HepG2 (cell line): ENCODE results near the gene GPC3. TPM values are rescaled to one million over a fixed set of nuclear protein-coding genes. Genes with fewer than 3 reads are reported as not detected.
A peak's percentile ranks its signal among the peaks of the same experiment; 100 is the strongest.

Experiments
- ATAC-seq: fragments of 200-7000 bp; cut with Tn5 transposase; 3 replicates; pipeline ENCODE4 v1.9.1; 2020; ENCODE audit warnings: mild to moderate bottlenecking, moderate library complexity
- BruUV-seq: library from RNA; stranded (reverse); fragments of 400-500 nt; replicated peaks from 2 replicates; lab custom pipeline; 2021; lab: Mats Ljungman, UMichigan
- CTCF ChIA-PET: fragments of 300-600 bp; formaldehyde crosslinking; extraction: SDS; loops from one replicate; lab custom pipeline; 2021; ENCODE audit warnings: low total read pairs, inconsistent platforms, low intra/inter-chr PET ratio; lab: Yijun Ruan, JAX
- POLR2A ChIA-PET: fragments of 350-600 bp; sonication (Branson Sonifier 250); formaldehyde crosslinking; loops from one replicate; lab custom pipeline; 2020; ENCODE audit warnings: antibody characterized with exemption, inconsistent platforms; lab: Yijun Ruan, JAX
- DNase-seq: peaks from one replicate; pipeline ENCODE4 v3.0.0-alpha.2; 2015; ENCODE audit warnings: low spot score
- FAIRE-seq: peaks from 3 replicates; lab custom pipeline; 2011; peaks lifted over from hg19 to GRCh38; lab: Jason Lieb, UNC
- H2AFZ ChIP-seq: one replicate; pipeline ENCODE4 v1.6.1; 2011; ENCODE audit warnings: low read length, inconsistent platforms
- H3K27ac ChIP-seq: fragments of 300-600 bp; 3 replicates; pipeline ENCODE4 v1.8.0; 2011; ENCODE audit warnings: mixed run types, mild to moderate bottlenecking, mixed read lengths, low read length, inconsistent platforms; ENCODE audit not compliant: insufficient read depth; ENCODE audit errors: extremely low read length
- H3K27me3 ChIP-seq, 2 experiments: fragments of 200-600 bp in 1 of 2; 2 replicates in 1 of 2; 3 replicates in 1 of 2; pipeline versions ENCODE4 v1.6.0 to v1.8.0; 2011; ENCODE audit warnings: low read length in 2 of 2, mild to moderate bottlenecking in 2 of 2, moderate library complexity in 2 of 2, inconsistent platforms in 1 of 2; ENCODE audit not compliant: insufficient read depth in 2 of 2, control insufficient read depth in 1 of 2
- H3K36me3 ChIP-seq, 2 experiments: fragments of 200-600 bp in 1 of 2; replicated peaks in 1 of 2; 2 replicates in 1 of 2; 3 replicates in 1 of 2; pipeline versions ENCODE4 v1.5.1 to v1.8.0; 2011; ENCODE audit warnings: low read length in 2 of 2, inconsistent platforms in 1 of 2; ENCODE audit not compliant: insufficient read depth in 2 of 2, control insufficient read depth in 1 of 2
- H3K4me1 ChIP-seq: 2 replicates; pipeline ENCODE4 v1.5.1; 2012; ENCODE audit warnings: low read length, inconsistent platforms; ENCODE audit not compliant: insufficient read depth
- H3K4me2 ChIP-seq: 2 replicates; pipeline ENCODE4 v1.6.0; 2011; ENCODE audit warnings: low read depth, low read length, inconsistent platforms
- H3K4me3 ChIP-seq, 3 experiments: fragments of 200-600 bp in 1 of 3; sonication (generic), shearing (Covaris generic) in 1 of 3; replicated peaks in 1 of 3; 2 replicates each; pipeline ENCODE4 v1.5.1; 2011 to 2016; ENCODE audit warnings: low read length in 3 of 3, inconsistent platforms in 2 of 3, low read depth in 2 of 3, mild to moderate bottlenecking in 2 of 3, control low read depth in 1 of 3, mixed read lengths in 1 of 3; ENCODE audit not compliant: insufficient read depth in 1 of 3
- H3K79me2 ChIP-seq: one replicate; pipeline ENCODE4 v1.6.1; 2011; ENCODE audit warnings: low read length, inconsistent platforms; ENCODE audit not compliant: insufficient read depth
- H3K9ac ChIP-seq: 2 replicates; pipeline ENCODE4 v1.6.0; 2011; ENCODE audit warnings: mild to moderate bottlenecking, low read depth, low read length, inconsistent platforms; ENCODE audit not compliant: insufficient read depth
- H3K9me3 ChIP-seq: 2 replicates; pipeline ENCODE4 v1.5.1; 2012; ENCODE audit warnings: mild to moderate bottlenecking, low read length
- H4K20me1 ChIP-seq: 2 replicates; pipeline ENCODE4 v1.6.0; 2011; ENCODE audit warnings: inconsistent platforms, mild to moderate bottlenecking, low read length, moderate library complexity; ENCODE audit not compliant: insufficient read depth
- POLR2AphosphoS5 ChIP-seq: IDR thresholded peaks from 2 replicates; pipeline ENCODE4 v1.6.1; 2012; ENCODE audit warnings: low read depth, low read length
- SATB2 ChIP-seq: sonication (generic); formaldehyde crosslinking; IDR thresholded peaks from 2 replicates; pipeline ENCODE4 v1.5.0; 2020; ENCODE audit warnings: missing genetic modification reagents
- WGBS: methylation state at CpG from one replicate; pipeline ENCODE4 v1.1.6; 2017; ENCODE audit warnings: low lambda C conversion rate; 5-methylcytosine and 5-hydroxymethylcytosine counted together
- in situ Hi-C: cut with HindIII; loops from 2 replicates; pipeline ENCODE4 v1.10.0; 2017; ENCODE audit warnings: low pct_unique_long_range_greater_than_20kb; ENCODE audit not compliant: extremely low pct_ligation_motif_present
- intact Hi-C: fragments of 100-400 bp; cut with micrococcal nuclease; formaldehyde crosslinking; loops from one replicate; pipeline ENCODE4 v1.10.0; 2022; ENCODE audit not compliant: unreplicated experiment
- polyA plus RNA-seq, 8 experiments: library from polyadenylated mRNA; depleted of rRNA in 3 of 8; stranded (reverse) in 7 of 8; unstranded in 1 of 8; fragments of >200 nt; fragmentation: Illumina TruSeq in 4 of 8; extraction: Trizol in 4 of 8; gene quantifications; 2 replicates each; pipeline versions ENCODE4 v1.2.1 to v1.2.3, GENCODE V29; 2011 to 2016; ENCODE audit warnings: low read depth in 4 of 8, missing spikeins in 1 of 8, mixed read lengths in 1 of 8; ENCODE audit not compliant: insufficient read depth in 1 of 8
- total RNA-seq, 5 experiments: library from RNA; depleted of rRNA; stranded (reverse); fragments of >200 nt; fragmentation: Illumina TruSeq; extraction: Trizol; gene quantifications; 2 replicates each; pipeline ENCODE4 v1.2.3, GENCODE V29; 2016; ENCODE audit warnings: low read depth in 1 of 5
- TF ChIP-seq, protein P1 (sequence below): sonication (generic); formaldehyde crosslinking; IDR thresholded peaks from 2 replicates; pipeline ENCODE4 v1.4.0; 2020; ENCODE audit warnings: missing genetic modification reagents, borderline replicate concordance

The GPC3 gene
- total and polyA plus RNA-seq, 2 of the 13 experiments (the other 11 are each of a cell fraction or from before 2014, with no cell fraction given), result 1,799 to 3,263 TPM

GRCh38 chrX:133745349-133745748 lies 240.0 kb downstream of the GPC3 start (continued):
- TF ChIP-seq, protein P1, sequence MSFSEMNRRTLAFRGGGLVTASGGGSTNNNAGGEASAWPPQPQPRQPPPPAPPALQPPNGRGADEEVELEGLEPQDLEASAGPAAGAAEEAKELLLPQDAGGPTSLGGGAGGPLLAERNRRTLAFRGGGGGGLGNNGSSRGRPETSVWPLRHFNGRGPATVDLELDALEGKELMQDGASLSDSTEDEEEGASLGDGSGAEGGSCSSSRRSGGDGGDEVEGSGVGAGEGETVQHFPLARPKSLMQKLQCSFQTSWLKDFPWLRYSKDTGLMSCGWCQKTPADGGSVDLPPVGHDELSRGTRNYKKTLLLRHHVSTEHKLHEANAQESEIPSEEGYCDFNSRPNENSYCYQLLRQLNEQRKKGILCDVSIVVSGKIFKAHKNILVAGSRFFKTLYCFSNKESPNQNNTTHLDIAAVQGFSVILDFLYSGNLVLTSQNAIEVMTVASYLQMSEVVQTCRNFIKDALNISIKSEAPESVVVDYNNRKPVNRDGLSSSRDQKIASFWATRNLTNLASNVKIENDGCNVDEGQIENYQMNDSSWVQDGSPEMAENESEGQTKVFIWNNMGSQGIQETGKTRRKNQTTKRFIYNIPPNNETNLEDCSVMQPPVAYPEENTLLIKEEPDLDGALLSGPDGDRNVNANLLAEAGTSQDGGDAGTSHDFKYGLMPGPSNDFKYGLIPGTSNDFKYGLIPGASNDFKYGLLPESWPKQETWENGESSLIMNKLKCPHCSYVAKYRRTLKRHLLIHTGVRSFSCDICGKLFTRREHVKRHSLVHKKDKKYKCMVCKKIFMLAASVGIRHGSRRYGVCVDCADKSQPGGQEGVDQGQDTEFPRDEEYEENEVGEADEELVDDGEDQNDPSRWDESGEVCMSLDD (CRISPR knock-in tag), result no peak
- TF ChIP-seq, all 625 proteins: peak for 0

- Histone ChIP-seq H4K20me1 (peaks cover 85% of the 10 kb centered on the region), H3K4me3 (no peak overlapping the region), H3K9me3 (no peaks in the 10 kb centered on the region), H3K27me3 (no peaks in the 10 kb centered on the region), H3K27ac (no peak overlapping the region), H2AFZ (no peak overlapping the region), H3K36me3 (peaks cover 2 to 22% of the 10 kb centered on the region in 2 experiments), H3K4me2 (no peak overlapping the region), H3K9ac (no peak overlapping the region), H3K79me2 (peaks cover 77% of the 10 kb centered on the region), H3K4me1 (peaks cover 43% of the 10 kb centered on the region)
- ChIA-PET POLR2A (no interaction called here), CTCF (no interaction called here)
- FAIRE-seq (no peak), ATAC-seq (no peak), DNase-seq (no peak)
- in situ Hi-C loops (no loop called here), intact Hi-C loops (no loop called here)
- TF ChIP-seq SATB2 (CRISPR knock-in tag) (no peak), POLR2AphosphoS5 (peak; percentile 19; the same call in 1 of the 2 replicates)
- BruUV-seq, result no TSS peak
- WGBS, result 65% methylated on average over 3 of the region's 3 CpGs
Measured at GRCh38 chrX:133742602-133743305, 242.6 kb downstream of the GPC3 start.
